NCI-H1105 treated with DMSO at 0.1 percent for 48 hours (cell line): ENCODE measurements around the gene KLF4.

ENCODE experiments used
- DNase-seq: peaks from one replicate; lab custom pipeline; 2025; lab: John Stamatoyannopoulos, UW

KLF4 gene

DNA sequence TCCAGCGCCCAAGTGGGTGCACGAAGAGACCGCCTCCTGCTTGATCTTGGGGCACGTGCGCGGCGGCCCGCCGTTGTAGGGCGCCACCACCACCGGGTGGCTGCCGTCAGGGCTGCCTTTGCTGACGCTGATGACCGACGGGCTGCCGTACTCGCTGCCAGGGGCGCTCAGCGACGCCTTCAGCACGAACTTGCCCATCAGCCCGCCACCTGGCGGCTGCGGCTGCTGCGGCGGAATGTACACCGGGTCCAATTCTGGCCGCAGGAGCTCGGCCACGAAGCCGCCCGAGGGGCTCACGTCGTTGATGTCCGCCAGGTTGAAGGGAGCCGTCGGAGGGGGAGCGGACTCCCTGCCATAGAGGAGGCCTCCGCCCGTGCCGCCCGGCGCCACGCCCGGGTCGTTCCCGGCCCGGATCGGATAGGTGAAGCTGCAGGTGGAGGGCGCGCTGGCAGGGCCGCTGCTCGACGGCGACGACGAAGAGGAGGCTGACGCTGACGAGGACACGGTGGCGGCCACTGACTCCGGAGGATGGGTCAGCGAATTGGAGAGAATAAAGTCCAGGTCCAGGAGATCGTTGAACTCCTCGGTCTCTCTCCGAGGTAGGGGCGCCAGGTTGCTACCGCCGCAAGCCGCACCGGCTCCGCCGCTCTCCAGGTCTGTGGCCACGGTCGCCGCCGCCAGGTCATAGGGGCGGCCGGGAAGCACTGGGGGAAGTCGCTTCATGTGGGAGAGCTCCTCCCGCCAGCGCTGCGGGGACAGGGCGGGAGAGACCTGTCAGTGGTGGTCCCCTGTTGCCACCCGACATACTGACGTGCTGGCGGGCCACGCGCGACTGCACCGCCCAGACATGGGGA lies 1.8 kb downstream of the KLF4 start:
- no peak for DNase-seq

DNA sequence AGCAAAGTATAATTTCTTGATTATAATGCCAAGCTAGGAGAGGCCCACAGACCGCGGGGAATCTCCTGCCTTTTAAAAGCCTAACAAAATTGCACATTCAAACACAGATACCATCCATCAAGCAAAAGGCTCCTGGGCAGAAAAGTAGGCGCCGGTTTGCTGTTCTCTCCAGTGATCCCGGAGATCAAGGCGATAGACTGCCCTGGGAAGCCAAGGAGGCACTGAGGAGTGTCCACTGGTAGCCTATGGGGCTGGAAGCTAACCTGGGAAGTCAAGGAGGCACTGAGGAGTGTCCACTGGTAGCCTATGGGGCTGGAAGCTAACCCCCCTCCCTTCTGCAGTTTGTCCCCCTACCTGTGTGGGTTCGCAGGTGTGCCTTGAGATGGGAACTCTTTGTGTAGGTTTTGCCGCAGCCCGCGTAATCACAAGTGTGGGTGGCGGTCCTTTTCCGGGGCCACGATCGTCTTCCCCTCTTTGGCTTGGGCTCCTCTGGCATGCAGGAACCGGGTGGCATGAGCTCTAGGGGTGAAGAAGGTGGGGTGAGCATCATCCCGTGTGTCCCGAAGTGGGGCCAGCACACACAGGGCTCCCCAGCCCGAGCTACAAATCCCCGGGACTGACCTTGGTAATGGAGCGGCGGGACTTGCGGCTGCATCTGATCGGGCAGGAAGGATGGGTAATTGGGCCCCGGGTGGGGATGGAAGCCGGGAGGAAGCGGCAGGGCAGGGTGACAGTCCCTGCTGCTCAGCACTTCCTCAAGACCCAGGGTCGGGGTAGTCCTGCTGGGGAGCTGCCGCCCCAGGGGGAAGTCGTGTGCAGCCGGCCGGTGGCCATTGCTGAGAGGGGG lies 2.7 kb downstream of the KLF4 start:
- no peak for DNase-seq

DNA sequence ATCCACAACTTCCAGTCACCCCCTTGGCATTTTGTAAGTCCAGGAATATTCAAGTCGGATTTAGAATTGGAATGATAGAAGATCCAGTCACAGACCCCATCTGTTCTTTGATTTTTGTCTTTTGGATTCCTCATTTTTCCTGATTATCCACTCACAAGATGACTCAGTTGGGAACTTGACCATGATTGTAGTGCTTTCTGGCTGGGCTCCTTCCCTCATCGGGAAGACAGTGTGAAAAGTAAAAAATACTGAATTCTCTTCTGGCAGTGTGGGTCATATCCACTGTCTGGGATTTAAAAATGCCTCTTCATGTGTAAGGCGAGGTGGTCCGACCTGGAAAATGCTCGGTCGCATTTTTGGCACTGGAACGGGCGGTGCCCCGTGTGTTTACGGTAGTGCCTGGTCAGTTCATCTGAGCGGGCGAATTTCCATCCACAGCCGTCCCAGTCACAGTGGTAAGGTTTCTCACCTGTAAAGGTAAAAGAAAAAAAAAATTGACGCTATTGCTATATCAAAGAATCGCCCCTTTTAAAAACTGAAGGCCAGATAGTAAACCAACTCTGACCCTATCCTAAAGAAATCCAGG lies 4.0 kb downstream of the KLF4 start:
- no peak for DNase-seq

DNA sequence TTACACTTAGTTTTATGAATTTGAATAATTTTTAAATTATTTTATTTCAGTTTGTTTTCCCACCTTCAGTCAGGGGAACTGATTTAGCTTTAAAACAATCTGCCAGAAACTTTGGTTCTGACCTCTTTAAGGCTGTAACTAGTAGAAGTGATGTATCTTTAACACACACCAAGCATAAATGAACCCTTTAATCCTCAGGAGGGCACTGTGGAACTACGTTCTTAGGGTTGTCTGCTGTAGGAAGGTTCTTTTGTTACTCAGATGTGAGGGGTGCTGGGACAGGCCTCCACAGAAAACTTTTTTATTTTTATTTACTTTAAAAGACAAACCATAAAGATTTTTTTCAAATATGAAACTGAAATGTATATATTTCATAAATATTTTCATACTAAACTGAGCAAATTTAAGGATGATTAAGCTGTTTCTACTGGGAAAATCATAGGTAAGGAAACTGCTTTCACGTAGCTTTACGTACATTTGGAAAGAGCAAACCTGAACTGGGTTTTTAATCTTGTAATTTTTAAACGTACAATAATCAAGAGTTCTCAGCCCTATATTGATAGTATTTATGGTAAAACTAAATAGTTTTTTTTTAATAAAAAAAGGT lies 5.3 kb downstream of the KLF4 start:
- peak; percentile 69 for DNase-seq

DNA sequence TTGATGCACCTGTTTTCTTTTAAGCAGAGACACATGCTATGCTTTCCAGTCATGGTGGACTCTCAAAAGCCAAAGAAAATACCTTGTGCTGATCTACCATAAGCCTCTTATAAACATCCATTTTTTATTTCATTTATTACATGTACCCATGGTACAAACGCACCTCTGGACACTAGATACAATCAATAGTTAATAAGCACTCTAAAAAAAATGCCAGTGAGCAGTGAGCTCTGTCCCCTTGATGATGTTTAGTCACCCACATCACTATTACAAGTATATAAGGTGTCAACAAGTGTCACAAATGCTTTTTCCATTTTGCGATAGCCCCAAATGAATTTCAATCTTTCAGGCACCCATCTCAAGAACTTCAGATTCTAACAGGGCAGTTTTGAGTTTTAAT lies 5.9 kb downstream of the KLF4 start:
- DNase-seq: no peak

DNA sequence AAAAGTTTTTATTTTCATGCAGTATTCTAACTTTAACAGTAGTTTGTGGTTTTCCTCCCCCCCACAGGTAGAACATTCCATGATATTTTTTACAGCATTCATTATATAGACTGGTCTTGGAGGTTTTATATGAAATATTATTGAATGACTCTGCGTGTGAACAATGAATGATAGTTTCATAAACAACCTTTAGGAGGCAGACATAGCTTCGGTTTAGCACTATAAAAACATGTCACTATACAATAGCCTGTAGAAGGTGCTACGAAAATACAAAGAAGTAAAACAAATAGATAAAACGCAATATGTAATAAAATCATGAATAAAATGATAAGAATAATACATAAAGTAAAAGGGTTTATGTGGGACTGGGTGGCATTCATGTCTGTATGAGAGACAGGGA lies 8.5 kb downstream of the KLF4 start:
- no peak for DNase-seq

DNA sequence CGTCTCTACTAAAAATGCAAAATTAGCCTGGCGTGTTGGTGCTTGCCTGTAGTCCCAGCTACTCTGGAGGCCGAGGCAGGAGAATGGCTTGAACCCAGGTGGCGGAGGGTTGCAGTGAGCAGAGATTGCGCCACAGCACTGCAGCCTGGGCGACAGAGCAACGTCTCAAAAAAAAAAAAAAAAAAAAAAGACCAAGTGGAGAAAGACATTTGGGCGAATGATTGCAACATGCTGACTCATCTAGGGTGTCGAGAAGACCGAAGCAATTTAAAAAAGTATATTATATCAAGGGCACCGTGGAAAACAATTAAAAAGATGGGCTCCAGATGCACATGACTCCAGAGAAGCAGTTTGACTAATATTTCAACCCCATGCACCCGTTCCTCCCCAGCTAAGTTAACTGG lies 9.2 kb downstream of the KLF4 start:
- DNase-seq: no peak

DNA sequence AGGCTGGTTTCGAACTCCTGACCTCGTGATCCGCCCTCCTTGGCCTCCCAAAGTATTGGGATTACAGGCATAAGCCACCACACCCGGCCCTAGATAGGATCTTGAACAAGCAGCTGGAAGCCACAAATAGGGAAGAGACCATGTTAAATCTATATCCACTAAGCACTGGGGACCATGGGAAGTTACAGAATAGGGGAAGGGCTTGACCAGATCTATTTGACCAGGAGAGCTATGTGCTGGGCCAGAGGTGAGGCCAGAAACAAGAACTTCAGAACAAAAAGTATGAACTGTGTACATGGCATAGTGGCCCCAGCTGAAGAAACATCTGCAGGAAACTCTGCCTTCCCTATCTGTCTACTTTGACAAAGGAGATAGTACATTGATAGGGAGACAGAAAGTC lies 10.8 kb downstream of the KLF4 start:
- DNase-seq: no peak

DNA sequence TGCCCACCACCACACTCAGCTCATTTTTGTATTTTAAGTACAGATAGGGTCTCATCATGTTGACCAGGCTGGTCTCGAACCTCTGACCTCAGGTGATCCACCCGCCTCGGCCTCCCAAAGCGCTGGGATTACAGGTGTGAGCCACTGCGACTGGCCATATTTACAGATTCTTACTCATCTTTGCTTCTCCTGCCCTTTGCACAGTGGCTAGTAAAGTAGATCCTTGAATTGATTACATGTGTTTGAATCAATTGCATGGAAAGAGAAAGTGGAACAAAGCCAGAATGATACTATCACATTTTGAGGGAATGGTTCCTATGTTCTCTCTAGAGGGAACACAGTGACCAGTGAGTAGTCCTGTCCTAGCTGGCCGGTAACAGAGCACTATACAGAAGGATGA lies 15.4 kb downstream of the KLF4 start:
- no peak for DNase-seq

DNA sequence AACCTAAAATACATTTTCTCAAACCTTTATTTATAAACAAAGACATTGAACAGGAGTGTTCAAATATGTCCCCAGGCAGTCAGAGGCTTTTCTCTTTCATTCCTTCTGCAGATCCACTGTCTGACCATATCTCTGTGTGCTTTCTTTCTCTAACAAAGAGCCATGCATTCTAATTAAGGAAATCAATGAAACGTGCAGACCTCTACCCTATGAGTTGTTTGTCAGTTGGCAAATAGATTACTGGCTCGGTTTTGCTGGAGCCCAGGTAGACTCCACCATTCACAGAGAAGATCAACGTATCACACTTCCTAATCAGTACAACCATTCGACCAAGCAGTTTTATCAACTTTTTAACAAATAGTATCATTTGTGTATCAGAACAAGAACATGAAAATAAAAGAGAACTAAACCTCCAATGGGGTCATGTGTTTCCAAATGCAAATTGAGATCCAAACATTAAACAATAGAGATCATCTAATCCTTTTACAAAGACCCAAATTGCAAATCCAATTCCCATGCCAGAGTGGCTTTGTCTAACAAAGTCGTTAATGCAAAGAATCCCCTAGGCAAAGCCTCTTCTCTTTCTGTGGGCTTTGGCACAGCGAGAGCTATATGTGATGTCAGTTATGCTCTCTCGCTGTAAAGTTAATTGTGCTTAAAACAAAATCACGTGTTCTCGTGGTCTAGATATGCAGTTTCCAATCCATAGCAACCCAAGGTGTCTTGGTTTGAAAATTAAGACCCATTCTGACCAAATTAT lies 16.8 kb downstream of the KLF4 start:
- no peak for DNase-seq

DNA sequence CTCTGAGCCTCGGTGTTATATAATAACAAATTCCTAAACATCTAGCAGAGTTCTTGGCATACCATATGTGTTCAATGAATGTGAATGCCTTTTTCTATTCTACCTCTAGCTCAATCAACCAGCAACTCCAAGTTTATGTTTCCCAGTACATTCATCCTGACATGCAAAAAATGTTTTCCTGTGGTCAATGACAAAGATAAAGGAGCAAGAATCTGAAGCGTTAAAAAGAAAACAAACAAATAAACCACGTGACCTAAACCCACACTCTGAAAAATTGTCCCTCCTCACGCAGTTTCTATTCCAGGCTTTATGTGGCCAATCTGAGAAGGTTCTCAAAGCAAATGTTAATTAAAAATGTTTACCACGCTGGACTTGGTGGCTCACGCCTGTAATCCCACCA lies 18.0 kb downstream of the KLF4 start:
- no peak for DNase-seq

DNA sequence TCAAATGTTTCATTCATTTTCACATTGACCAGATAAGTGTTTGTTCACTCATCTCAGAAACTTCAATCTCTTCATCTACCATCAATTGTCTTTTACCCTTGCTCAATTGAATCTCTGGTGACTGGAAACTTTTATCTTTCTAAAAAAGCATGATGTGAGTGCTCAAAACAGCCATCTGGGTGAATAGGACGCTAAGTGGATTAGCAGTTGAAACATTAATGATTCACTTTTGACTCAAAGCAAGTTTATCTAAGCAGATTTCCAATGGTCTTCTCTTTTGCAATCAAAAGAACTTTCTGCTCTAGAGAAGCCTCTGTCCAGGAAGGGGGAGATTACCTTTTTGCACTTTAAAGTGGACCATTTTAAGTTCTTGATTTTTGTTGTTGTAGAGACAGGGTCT lies 22.2 kb downstream of the KLF4 start:
- no peak for DNase-seq

DNA sequence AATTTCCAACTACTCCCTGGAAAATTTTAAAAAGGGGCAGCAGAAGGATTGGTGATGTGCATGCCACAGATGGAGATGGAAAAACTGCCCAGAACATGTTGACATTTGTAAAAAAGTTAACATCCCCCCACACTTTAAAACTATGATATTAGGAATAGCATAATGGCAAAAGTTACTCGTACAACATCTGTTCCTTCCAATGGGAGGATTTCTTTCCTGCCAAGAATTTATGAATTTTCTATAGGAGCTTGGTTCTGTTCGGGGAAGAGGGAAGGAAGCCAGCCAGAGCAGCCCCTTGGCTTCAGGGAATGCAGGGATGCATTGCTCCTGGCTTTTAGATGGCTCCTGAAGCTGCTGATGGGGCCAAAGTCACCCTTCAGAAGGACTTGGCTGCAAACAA lies 22.7 kb downstream of the KLF4 start:
- DNase-seq: no peak

DNA sequence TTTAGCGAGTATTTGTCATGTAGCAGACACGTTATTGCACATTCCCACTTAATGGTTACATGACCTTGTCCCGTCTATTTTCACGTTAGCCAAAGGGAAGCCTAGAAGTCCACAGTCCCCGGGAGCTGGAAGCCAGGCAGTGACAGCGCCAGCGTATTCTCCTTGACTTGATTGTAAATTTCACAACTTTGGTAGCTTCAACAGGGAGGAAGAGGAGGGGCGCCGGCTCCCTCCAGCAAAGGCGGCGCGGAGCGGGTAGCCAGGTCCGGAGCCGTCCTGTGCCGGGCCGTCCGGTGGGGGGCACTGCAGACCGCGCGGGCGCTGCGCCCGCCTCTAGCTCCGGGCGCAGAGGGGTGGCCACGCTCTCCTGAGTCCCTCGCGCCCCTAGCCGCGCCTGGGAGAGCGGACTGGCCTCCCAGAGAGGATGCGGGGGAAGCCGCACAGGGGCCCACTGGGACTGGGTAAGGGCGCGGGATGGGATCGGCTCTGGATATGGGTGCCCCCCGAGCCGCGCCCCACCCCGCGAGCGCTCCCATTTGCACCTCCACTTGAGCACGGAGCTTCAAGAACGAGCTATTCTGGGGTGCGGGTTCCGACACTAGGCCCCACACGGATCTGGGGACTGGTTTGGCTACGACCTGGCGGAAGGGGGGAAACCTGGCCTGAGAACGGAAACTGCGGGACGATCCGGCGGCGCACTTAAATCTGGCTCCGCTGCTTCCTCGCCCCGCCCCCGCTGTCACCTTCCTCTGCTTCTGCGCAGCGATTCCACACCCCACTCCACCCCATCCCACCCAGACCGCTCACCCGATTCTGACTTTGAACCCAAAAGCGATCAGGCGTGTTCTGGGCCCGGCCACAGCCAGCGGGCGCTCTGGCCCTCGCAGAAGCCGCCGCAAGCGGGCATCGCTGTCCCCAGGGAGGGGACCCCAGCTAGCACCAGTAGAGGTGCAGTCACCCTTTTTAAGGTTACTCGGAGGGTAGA lies 23.8 kb downstream of the KLF4 start:
- no peak for DNase-seq

DNA sequence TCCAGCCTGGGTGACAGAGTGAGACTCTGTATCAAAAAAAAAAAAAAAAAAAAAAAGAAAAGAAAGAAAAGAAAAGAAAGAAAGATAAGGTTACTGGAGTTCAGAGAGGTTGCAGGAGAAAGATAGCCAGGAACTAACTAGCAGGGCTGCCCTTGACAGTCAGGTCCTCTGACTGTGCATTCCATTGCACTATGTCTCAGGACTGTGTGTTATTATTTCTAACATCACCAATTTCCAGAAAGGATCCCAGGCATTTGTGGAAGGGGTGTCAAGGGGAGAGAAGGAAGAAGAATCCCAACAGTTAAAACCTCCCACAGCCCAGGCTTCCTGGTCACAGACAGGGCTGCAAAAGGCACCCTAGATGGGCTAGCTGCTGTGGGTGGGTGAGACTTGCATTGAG lies 25.1 kb downstream of the KLF4 start:
- no peak for DNase-seq

DNA sequence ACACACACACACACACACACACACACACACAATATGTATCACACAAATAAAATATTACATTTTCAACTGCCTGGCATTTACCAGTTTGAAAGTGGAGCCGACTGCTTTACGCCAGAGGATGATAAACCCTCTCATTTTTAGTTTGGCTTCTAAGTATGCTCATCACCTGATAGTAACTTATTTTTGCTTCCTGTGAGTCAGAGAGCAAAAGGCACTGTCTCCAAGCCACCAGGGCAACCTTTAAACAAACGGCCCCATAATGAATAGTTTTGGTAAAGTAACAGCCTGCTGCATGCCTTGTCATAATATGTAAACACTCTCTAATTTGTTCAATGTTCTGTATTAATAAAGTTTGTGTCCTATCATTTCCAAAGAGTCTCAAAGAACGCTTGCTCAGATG lies 26.9 kb downstream of the KLF4 start:
- no peak for DNase-seq

DNA sequence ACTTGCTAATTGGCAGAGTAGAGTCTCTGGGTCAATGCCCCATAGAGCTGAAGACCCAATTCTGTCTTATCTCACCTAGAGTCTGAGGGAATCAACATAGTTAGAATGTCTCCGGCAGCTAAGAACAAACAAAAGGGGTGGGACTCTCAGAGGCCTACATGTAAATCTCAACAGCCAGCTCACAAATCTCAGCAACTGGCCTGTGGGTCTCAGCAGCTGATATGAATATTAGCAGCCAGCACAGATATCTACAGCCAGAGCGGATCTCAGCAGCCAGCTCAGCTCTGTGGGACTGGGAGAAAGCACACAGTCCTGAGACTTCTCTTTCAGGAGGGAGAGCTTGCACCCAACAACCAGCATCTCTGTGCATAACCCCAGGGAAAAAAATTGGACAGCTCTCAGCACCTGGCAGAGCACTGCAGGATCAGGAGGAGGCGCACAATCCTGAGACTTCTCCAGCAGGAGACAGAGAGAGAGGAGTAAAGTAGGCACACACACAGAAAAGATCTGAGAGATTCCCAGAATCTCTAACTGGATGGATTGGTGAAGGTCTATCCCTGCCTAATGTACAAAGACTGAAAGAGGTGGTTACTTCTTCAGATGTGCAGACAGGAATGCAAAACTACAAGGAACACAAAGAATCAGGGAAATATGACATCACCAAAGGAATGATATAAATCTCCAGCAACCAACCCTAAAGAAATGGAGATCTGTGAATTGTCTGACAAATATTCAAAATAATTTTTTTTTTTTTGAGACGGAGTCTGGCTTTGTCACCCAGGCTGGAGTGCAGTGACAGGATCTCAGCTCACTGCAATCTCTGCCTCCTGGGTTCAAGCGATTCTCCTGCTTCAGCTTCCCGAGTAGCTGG lies 29.2 kb downstream of the KLF4 start:
- DNase-seq: no peak

DNA sequence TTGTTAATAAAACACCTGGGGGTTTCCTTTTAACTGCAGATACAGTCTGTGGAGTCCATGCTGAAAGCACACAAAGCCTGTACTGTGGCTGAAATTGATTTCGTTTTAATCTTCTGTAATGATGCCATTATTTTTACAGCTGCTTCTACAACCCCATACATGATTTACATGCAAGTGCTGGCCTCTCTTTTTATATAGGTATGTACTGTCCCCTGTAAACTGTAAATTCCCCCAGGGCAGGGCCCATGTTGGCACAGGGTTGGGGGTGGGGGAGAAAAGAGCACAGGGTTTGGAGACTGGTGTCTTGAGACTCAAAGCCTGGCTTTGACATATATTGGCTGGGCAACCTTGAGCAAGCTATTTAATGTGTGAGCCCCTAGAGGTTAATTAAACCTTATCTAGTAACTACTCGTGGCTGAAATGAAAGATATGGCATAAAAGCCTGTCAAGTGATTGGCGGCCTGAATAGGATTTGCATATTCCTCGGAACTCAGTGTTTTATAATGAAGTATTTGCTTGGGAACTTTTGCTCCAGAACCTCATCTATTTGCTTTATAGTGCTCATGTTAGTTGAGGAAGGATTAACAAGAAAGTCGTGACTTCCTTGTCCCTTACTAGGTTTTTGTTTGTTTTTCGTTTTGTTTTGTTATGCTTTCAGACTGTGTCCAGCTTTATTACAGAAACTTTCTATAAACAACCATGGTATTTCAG lies 34.0 kb downstream of the KLF4 start:
- no peak for DNase-seq

DNA sequence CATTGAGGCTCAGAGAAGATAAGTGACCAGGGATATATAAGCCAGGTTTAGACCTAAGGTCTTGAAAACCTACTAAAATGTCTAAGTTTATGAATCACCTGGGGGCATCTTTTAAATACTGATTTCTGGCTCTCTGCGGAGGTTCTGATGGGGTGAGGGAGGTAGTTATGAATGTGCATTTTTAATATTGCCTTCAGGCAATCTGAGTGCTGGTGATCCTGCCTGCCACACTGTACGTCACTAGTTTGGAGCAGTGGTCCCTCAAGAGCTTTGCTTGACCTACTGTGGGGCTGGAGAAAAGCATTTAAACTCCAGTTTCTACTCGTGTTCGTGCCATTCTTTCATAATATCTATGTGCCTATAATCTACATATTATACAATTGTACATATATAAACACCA lies 36.1 kb downstream of the KLF4 start:
- no peak for DNase-seq
